Stimulated activated CD4-positive, alpha-beta T cell treated with anti-CD3 and anti-CD28 coated beads, Interleukin-1b, Interleukin-23, amount 100 ng/mL, for 48 hours (primary cell): ENCODE data around the gene CXCL3.

Source experiments
- DNase-seq: peaks from one replicate; pipeline ENCODE4 v3.0.0-alpha.2; 2020

CXCL3 gene

DNA sequence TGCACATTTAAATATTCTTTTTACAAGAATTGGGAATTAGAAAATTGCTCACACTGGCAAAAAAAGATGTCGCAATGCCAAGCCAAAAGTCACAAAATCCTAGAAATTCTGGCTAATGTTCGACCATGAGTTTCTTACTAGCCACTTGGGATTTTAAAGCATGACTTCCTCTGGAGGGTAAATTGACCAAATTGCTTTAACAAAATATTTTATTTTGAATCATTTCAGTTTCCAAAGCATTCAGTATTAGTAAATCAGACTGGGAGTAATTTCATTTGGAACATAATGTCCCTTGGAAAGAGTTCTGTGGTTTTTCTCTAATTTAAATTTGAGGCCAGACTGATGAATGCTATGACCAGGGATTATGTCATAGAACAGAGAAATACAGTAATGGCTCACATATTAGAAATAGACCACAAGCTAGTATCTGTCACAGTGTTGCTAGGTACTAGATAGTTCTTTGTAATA is 32.4 kb downstream of the CXCL3 start:
- DNase-seq, result no peak

DNA sequence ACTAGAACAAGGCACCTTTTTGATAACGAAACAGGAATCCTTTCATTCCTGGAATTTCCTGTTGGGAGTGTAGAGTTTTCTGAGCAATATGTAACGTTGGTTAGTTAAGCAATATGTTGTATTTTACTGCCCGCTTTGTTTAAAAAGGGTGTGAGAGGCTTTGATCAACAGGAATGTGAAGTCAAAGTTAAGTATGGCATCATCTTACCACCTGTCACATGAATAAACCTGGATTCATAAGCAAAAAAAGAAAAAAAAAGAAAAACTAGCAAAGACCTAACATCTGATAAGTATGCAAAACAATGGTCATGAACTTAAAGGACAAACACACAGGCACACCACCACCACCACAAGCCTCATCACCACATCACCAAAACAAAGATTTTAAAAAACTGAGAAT is 33.0 kb downstream of the CXCL3 start:
- DNase-seq, result no peak

DNA sequence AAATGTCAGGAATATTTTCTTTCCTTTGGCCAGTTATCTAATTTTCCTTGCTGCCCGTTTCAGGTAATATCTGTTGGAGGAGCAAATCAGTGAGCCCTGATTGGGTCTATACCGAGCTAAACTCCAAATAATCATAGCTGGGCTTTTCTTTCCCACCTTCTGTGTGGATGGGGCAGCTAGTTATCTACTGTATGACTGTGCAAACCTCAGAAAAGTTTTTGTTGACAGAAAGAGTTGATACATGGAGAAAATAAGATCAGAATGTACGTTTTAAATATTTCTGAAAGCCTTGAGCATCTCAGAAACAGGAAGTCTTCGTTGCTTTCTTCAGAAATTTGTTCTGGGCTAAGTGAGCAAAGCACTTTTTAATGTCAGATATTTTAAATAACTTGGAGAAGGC is 33.8 kb downstream of the CXCL3 start:
- no peak for DNase-seq

DNA sequence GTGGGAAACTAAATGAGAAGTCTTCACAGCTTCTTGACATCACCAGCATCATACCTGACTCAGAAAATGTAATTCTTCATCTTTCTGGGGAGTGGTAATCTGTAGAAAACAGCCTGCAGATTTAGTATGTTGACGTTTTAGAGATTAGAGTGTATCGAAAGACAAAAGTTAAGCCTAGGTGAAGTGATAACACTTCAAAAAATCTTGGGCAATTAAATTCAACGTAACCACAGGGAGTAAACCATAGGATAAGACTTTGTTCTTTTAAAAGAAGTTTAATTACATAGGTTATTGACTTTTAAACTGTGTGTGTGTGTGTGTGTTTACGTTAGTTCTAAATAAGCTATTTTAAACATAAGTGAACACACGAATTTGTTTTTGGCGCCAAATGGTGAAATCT is 38.2 kb downstream of the CXCL3 start:
- no peak for DNase-seq

DNA sequence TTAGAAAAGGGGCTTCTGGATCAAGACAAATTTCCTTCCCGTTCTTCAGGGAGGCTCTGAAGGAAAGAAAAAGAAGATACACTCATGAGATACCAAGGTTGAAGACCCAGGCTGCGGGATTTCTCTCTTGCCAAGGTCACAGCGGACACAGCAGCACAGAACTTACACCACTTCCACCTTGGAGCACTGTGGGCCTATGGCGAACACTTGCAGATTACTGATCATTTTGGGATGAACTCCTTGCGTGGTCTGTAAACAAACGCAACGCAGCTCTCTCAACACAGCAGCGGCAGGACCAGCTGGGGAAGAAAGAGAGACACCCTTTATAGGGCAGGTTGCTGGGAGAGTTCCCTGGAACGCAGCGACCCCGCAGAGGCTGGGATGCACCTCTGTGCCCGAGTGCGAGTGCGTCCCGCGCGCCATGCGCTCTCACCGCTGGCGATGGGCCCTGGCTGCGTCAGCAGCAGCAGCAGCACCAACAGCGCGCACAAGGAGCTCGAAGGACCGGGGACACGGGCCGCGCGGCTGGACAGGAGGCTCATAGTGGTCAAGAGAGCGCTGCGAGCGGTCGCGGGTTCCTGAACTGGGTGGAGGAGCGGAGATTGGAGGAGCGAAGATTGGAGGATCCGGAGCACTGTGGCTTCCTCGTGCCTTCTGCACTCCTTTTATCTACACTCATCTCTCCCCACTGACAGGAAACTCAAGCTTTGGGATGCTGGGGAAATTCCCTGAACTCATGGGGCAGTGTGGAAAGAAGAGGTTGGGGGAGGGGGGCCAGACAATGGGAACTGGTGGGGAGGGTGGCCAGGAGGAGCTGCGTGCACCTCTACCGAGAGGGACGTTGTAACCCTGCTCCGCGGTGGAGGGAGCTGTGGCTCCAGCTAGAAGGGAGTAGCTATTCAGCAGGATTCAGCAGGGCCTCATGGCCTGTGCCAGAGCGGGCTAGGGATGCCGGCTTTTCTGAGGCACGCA is 40.2 kb downstream of the CXCL3 start, which contains the start of gene CXCL5:
CXCL5 (minus strand) TSS at position 638 of the 972 bp plus-strand sequence; CDS start at position 542, 96 bp downstream.
- DNase-seq, result no peak

DNA sequence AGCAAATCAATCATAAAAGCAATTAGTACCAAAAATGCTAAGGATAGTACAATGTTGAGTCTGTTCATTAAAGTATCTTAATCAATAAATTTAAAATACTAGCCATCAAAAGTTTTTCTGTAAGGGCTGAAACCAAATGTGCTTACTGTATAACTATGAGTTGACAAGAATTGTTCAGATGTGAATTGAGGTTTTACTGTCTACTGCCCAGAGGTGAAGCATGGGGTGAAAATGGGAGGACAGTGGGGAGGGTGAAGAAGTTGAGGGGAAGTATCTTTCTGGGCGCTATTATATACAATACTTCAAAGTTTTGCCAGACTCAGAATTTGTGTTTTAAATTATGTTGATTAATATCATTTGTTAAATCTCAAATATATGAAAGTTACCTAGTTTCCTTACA is 46.4 kb downstream of the CXCL3 start:
- no peak for DNase-seq

DNA sequence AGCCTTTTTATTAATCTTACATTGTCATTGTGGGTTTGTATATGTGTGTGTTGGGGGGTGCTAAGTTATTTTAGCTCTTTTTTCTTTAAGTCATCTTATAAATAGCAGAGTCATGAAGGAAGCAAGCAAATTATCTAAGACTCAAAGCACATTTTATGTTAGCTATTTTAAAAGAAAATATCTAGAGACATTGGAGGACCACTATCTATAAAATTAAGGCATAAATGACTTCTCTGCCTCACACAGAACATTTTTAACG is 46.8 kb downstream of the CXCL3 start:
- no peak for DNase-seq

DNA sequence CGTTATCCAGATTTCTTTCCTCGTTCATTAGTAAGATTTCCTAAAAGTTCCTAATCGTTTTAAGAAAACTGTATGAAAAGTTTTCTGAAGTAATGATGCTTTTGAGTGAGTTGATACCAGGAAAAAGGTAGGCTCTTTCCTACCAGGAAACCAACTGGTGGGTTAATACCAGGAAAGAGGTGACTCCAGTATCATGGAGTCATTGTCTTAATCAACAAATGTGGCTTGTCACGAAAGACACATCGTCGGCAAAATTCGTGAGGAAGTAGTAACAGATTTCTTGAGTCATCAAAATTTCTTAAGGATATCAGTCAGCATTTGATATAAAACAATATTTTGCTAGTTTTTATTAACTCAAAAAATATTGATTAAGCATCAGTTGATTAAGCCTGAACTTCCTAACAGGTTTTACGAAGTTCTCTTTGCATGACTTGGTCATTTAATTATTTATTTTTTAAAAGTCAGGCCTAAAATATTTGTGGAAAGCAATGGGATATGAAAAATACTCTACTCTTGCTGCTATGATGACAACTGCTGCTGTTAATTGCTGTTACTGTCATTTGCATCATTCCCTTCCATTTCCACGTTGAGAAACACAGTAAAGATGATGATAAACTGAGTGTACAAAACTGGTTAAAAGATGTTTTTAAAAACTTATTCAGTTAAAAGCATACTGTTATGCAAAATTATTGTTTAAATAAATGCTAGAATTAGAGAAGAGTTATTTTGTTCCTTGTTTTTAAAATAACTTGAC is 47.3 kb downstream of the CXCL3 start:
- no peak for DNase-seq

DNA sequence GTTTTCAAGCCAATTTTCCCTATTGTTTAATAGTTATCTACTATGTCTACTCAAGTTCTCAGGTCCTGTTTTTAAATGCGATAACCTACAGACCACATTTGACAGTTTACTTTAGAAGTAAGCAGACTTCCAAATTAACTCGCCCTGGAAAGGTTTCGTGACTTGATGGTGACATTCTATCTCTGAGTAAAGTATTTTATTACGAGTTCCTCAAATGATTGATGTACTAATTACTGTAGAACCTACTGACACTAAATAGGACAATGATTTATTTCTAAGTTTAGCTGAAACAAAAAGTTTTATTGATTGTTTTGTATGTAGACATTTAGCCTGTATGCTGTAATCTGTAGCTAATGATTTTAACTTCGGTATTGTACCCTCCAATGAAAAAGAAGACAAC is 48.6 kb downstream of the CXCL3 start:
- no peak for DNase-seq

DNA sequence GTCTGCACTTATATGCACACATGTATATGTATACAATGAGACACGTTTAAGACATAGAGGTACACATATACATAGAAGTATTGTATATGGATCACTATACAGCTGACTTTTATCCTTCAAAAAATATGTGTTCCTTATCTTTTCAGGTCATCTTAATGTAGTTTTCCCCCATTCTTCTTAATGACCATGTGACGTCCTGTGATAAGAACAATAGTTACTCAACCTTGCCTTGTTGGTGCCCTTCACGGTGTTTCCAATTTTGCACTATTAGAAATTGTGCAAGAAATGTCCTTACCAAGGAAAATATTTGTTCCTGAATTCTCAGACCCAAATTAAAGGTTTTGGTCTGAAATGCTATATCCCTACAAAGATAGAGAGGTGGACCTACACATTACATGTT is 49.5 kb downstream of the CXCL3 start:
- DNase-seq, result no peak

DNA sequence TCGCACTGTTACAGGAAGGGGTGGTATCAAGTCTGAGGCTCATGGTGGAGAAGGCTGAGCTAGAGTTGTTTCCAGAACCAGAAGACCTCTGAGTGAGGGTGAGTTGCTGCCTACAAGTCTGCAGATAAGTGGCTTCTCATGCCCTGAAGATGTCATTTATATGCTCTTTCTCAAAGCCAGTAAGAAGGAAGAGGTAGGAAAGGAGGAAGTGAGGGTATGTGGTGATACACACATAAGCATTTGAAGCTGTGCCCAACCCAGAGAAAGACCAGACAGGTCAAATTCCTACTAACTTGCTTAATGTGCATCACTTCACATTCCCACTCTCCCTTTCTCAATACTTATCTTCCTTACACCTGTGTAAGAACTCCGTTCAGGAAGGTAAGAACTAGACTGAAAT is 50.4 kb downstream of the CXCL3 start, which contains the start of gene PPBP:
PPBP (minus strand) TSS at position 130 of the 400 bp plus-strand sequence; CDS start at position 43, 87 bp downstream.
- DNase-seq, result no peak
